GM18519 (cell line): ENCODE results near the gene TMEM255B.
"Not testable (repeated sequence)": the region's sequence is repeated elsewhere in the genome, so short reads cannot be mapped to it uniquely, and the experiment has no call there.

Source experiments
- ATAC-seq: cut with Tn5 transposase; IDR thresholded peaks from one replicate; pipeline ENCODE4 v1.9.1; 2021; ENCODE audit warnings: mild to moderate bottlenecking, moderate library complexity; ENCODE audit not compliant: unreplicated experiment, low FRiP score

TMEM255B gene

GRCh38 chr13:113748101-113748861, 10.7 kb upstream of the TMEM255B start:
- ATAC-seq = no peak

- ATAC-seq = no peak
Observed at GRCh38 chr13:113748862-113749451, 10.1 kb upstream of the TMEM255B start.

- no peak for ATAC-seq
Observed at GRCh38 chr13:113749507-113749906, 9.5 kb upstream of the TMEM255B start.

GRCh38 chr13:113749967-113750366, 9.1 kb upstream of the TMEM255B start:
- no peak for ATAC-seq

GRCh38 chr13:113750554-113751399, 8.2 kb upstream of the TMEM255B start:
- ATAC-seq = no peak

GRCh38 chr13:113751491-113751890, 7.5 kb upstream of the TMEM255B start:
- no peak for ATAC-seq

- not testable (repeated sequence) for ATAC-seq
Observed at GRCh38 chr13:113752211-113752986, 6.6 kb upstream of the TMEM255B start.

- ATAC-seq = no peak
Observed at GRCh38 chr13:113753171-113753570, 5.9 kb upstream of the TMEM255B start.

- no peak for ATAC-seq
Observed at GRCh38 chr13:113754242-113754641, 4.8 kb upstream of the TMEM255B start.

- no peak for ATAC-seq
Observed at GRCh38 chr13:113754691-113755090, 4.3 kb upstream of the TMEM255B start.

- ATAC-seq = no peak
Observed at GRCh38 chr13:113756441-113757097, 2.5 kb upstream of the TMEM255B start.

GRCh38 chr13:113759525-113760137, 605 bp downstream of the TMEM255B start:
- ATAC-seq = no peak

GRCh38 chr13:113761136-113761535, 2.1 kb downstream of the TMEM255B start:
- no peak for ATAC-seq

- ATAC-seq = no peak
Observed at GRCh38 chr13:113762075-113762474, 3.0 kb downstream of the TMEM255B start.

GRCh38 chr13:113762538-113762937, 3.5 kb downstream of the TMEM255B start:
- no peak for ATAC-seq

GRCh38 chr13:113763254-113763653, 4.2 kb downstream of the TMEM255B start:
- no peak for ATAC-seq

- no peak for ATAC-seq
Observed at GRCh38 chr13:113763961-113764792, 5.2 kb downstream of the TMEM255B start.

- ATAC-seq = no peak
Observed at GRCh38 chr13:113764793-113765563, 6.0 kb downstream of the TMEM255B start.
